Vagina (tissue), 2 donors: ENCODE measurements around the gene C10orf90. TPM values are rescaled to one million over a fixed set of nuclear protein-coding genes. Genes with fewer than 3 reads are reported as not detected.

Experiments
- DNase-seq, 2 donors: peaks; one replicate each; pipeline ENCODE4 v3.0.0-alpha.2; 2017; ENCODE audit errors: extremely low spot score in 2 of 2
- H3K27ac ChIP-seq: fragments of 200-600 bp; sonication (generic); one replicate; pipeline ENCODE4 v1.5.1; 2019
- H3K27me3 ChIP-seq: fragments of 200-600 bp; sonication (generic); one replicate; pipeline ENCODE4 v1.5.1; 2019
- H3K36me3 ChIP-seq, 2 donors: fragments of 200-600 bp; sonication (generic); one replicate each; pipeline ENCODE4 v1.5.1; 2017 to 2019
- H3K4me1 ChIP-seq: fragments of 200-600 bp; sonication (generic); one replicate; pipeline ENCODE4 v1.5.1; 2019
- H3K4me3 ChIP-seq, 2 donors: fragments of 200-600 bp; sonication (generic); 1 replicate in 1 of 2; 2 replicates in 1 of 2; pipeline ENCODE4 v1.5.1; 2016 to 2019
- H3K9me3 ChIP-seq: fragments of 200-600 bp; sonication (generic); one replicate; pipeline ENCODE4 v1.5.1; 2019
- POLR2A ChIP-seq, 2 donors: fragments of 450-650 bp; IDR thresholded peaks; one replicate each; pipeline ENCODE4 v1.6.1; 2017; ENCODE audit warnings: antibody characterized with exemption in 2 of 2, mild to moderate bottlenecking in 2 of 2, moderate library complexity in 2 of 2
- POLR2AphosphoS5 ChIP-seq, 2 donors: sonication (generic); formaldehyde crosslinking; IDR thresholded peaks; one replicate each; pipeline ENCODE4 v1.9.0; 2017; ENCODE audit warnings: antibody characterized with exemption in 2 of 2, mild to moderate bottlenecking in 2 of 2, low read depth in 1 of 2; ENCODE audit not compliant: insufficient read depth in 1 of 2
- intact Hi-C: fragments of 100-400 bp; cut with DNase I; formaldehyde crosslinking; loops from one replicate; pipeline ENCODE4 v1.15.1; 2023
- total RNA-seq: library from RNA; depleted of rRNA; stranded (reverse); fragments of >200 nt; gene quantifications from one replicate; pipeline ENCODE4 v1.2.3, GENCODE V29; 2016
- TF ChIP-seq, protein P1 (sequence below), 3 experiments: fragments of 450-650 bp in 2 of 3; fragments of 200-600 bp in 1 of 3; sonication (generic) in 1 of 3; IDR thresholded peaks; one replicate each; pipeline ENCODE4 v1.5.1; 2017 to 2019; ENCODE audit warnings: antibody characterized with exemption in 3 of 3, mild to moderate bottlenecking in 2 of 3, moderate library complexity in 2 of 3

C10orf90 gene
- total RNA-seq, 1 donor from 2014 or later, result not detected

DNA sequence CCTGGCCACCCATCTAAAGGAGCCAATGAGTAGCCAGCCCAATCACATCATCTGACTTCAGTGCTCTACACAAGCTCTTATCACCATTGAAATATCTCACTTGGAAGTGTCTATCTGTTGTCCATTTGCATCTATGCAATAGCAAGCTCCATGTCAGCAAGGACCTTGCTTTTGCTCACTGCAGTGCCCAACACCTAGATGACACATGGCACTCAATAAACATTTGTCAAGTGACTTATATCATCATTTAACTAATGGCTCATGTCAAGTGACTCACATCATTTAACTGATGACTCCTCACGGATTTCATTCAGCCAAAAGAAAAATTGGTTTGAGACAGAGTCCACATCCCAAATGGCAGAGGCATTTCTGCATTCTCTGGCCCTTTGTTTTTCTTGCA, 189.3 kb downstream of the C10orf90 start:
- no peaks in the 10 kb centered on the region for H3K9me3 ChIP-seq
- H3K4me1 ChIP-seq, result no peaks in the 10 kb centered on the region
- no peak overlapping the region for H3K4me3 ChIP-seq
- no peaks in the 10 kb centered on the region for H3K36me3 ChIP-seq
- no peak for DNase-seq
- no peak for TF ChIP-seq POLR2AphosphoS5 (IDR thresholded peaks at IDR 0.05; ENCODE audit: insufficient read depth in 1 of 2, low read depth in 1 of 2)
- TF ChIP-seq POLR2A (IDR thresholded peaks at IDR 0.05), result no peak
- TF ChIP-seq, protein P1, sequence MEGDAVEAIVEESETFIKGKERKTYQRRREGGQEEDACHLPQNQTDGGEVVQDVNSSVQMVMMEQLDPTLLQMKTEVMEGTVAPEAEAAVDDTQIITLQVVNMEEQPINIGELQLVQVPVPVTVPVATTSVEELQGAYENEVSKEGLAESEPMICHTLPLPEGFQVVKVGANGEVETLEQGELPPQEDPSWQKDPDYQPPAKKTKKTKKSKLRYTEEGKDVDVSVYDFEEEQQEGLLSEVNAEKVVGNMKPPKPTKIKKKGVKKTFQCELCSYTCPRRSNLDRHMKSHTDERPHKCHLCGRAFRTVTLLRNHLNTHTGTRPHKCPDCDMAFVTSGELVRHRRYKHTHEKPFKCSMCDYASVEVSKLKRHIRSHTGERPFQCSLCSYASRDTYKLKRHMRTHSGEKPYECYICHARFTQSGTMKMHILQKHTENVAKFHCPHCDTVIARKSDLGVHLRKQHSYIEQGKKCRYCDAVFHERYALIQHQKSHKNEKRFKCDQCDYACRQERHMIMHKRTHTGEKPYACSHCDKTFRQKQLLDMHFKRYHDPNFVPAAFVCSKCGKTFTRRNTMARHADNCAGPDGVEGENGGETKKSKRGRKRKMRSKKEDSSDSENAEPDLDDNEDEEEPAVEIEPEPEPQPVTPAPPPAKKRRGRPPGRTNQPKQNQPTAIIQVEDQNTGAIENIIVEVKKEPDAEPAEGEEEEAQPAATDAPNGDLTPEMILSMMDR (IDR thresholded peaks at IDR 0.05), result no peak
- no peaks in the 10 kb centered on the region for H3K27me3 ChIP-seq
- no peak overlapping the region for H3K27ac ChIP-seq
- intact Hi-C loops, result no loop called here

DNA sequence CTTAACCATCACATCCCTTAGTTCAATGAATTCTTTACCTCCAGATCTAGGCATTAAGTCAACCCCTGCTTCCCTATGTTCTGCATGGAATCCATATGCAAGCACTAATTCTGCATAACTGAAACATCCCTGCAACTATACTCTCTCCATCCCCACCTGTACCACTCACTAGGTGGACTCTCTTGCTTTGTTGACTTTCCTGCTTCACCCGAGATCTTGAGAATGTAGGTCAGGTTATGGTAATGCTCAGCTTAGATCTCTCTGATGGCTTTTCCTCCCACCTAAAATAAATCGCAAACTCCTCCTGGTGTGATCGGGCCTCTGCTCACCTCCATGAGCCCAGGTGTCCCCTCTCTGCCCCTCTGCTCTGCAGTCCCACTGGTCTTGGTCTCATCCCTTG, 189.8 kb downstream of the C10orf90 start:
- Histone ChIP-seq H3K4me3 (no peak overlapping the region), H3K27ac (no peak overlapping the region), H3K9me3 (no peaks in the 10 kb centered on the region), H3K4me1 (no peaks in the 10 kb centered on the region), H3K36me3 (no peaks in the 10 kb centered on the region), H3K27me3 (no peaks in the 10 kb centered on the region)
- intact Hi-C loops, result no loop called here
- DNase-seq, result no peak
- TF ChIP-seq POLR2AphosphoS5 (IDR thresholded peaks at IDR 0.05; ENCODE audit: insufficient read depth in 1 of 2, low read depth in 1 of 2) (no peak), POLR2A (IDR thresholded peaks at IDR 0.05) (no peak)

DNA sequence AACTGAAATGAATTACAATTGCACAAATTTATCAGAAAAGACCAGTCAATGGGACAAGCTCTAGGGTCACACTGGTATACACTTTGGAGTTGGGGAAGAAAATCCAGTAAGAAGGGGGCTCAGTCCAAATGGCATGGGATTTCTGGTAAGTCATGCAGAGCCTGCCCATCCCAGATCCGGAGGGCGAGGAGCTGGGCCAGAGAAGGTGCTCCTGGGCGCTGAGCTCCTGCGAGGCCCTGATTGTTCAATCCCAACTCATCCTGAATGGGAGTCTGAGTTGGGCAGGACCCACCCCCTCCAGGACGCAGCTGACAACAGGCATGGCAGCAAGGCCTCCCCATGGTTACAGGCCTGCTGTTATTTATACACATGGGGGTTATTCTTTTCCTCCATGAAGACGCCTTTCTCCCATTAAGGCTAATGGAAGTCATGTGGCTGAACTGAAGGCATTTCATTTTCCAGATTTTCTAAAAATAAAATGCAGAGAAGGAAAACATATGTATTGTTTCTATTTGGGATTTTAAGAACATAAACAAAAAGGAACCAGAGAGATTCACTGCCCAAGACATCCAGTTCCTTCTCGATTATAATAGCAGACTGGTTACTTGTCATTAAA, 191.1 kb downstream of the C10orf90 start:
- TF ChIP-seq POLR2AphosphoS5 (IDR thresholded peaks at IDR 0.05; ENCODE audit: insufficient read depth in 1 of 2, low read depth in 1 of 2) (no peak), POLR2A (IDR thresholded peaks at IDR 0.05) (no peak)
- TF ChIP-seq, protein P1 (IDR thresholded peaks at IDR 0.05), result no peak
- DNase-seq, result no peak
- intact Hi-C loops, result no loop called here
- Histone ChIP-seq H3K4me1 (no peaks in the 10 kb centered on the region), H3K27ac (no peak overlapping the region), H3K9me3 (no peaks in the 10 kb centered on the region), H3K27me3 (no peaks in the 10 kb centered on the region), H3K36me3 (no peaks in the 10 kb centered on the region), H3K4me3 (no peak overlapping the region)

DNA sequence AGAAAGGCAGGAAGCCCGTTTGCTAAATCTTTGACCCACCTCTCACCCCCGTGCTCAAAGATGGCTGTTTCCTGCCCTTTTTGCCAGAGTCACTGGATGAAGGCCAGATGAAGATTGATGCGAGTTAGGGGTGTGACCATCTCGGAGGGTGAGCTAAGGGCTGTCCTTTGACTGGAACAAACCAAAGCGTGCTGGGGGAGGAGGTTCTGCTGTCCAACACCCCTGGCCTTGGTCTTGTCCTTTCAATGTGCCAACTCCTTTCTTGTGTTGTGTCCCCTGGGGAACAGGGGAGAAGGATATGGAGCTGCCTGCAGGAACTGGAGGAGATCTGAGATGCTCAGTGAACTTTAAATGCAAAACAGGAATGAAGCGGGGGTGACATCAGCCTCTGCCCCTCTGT, 191.9 kb downstream of the C10orf90 start:
- no peaks in the 10 kb centered on the region for H3K9me3 ChIP-seq
- no peaks in the 10 kb centered on the region for H3K36me3 ChIP-seq
- intact Hi-C loops, result no loop called here
- no peak for DNase-seq
- H3K4me3 ChIP-seq, result no peak overlapping the region
- H3K27me3 ChIP-seq, result no peaks in the 10 kb centered on the region
- H3K27ac ChIP-seq, result no peak overlapping the region
- no peak for TF ChIP-seq POLR2A (IDR thresholded peaks at IDR 0.05)
- no peak for TF ChIP-seq POLR2AphosphoS5 (IDR thresholded peaks at IDR 0.05; ENCODE audit: insufficient read depth in 1 of 2, low read depth in 1 of 2)
- TF ChIP-seq, protein P1 (IDR thresholded peaks at IDR 0.05), result no peak
- no peaks in the 10 kb centered on the region for H3K4me1 ChIP-seq

DNA sequence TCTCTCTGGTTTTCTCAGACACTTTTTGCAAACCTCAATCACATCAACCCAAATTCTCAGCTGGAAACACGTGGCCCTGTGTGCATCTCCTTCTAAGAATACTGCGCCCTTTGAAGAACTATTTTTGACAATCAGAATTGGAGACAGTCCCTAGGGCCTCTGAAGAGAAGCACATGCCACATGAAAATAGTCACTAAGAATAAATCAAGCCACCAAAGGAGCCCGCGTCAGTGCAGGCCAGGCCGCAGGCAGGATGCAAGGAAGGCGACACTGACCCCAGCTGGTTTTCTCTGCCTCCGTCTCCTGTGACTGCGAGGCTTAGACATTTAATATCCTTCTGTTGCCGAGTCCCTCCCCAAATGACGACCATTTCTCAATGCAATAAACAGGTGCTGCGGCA, 194.2 kb downstream of the C10orf90 start:
- H3K4me1 ChIP-seq, result no peaks in the 10 kb centered on the region
- TF ChIP-seq, protein P1 (IDR thresholded peaks at IDR 0.05), result no peak
- no peak for TF ChIP-seq POLR2A (IDR thresholded peaks at IDR 0.05)
- no peak for TF ChIP-seq POLR2AphosphoS5 (IDR thresholded peaks at IDR 0.05; ENCODE audit: insufficient read depth in 1 of 2, low read depth in 1 of 2)
- H3K27ac ChIP-seq, result no peak overlapping the region
- intact Hi-C loops, result no loop called here
- H3K4me3 ChIP-seq, result no peak overlapping the region
- H3K27me3 ChIP-seq, result no peaks in the 10 kb centered on the region
- DNase-seq, result no peak
- no peaks in the 10 kb centered on the region for H3K36me3 ChIP-seq
- no peaks in the 10 kb centered on the region for H3K9me3 ChIP-seq
